Spleen (tissue), 11 donors: ENCODE measurements around the gene MMP1. TPM values are rescaled to one million over a fixed set of nuclear protein-coding genes. Genes with fewer than 3 reads are reported as not detected.

Experiments used
- DNase-seq: peaks from one replicate; pipeline ENCODE4 v3.0.0-alpha.2; 2020
- H3K27ac ChIP-seq, 8 donors: fragments of 200-600 bp; sonication (generic) in 7 of 8; 1 replicate in 4 of 8; 2 replicates in 4 of 8; pipeline versions ENCODE4 v1.5.0 to v1.8.0; 2016 to 2021; ENCODE audit warnings: inconsistent platforms in 4 of 8, mild to moderate bottlenecking in 4 of 8, moderate library complexity in 1 of 8
- H3K27me3 ChIP-seq, 7 donors: fragments of 200-600 bp; sonication (generic) in 6 of 7; replicated peaks in 1 of 7; 1 replicate in 4 of 7; 2 replicates in 3 of 7; pipeline versions ENCODE4 v1.5.0 to v1.8.0; 2016 to 2021; ENCODE audit warnings: inconsistent platforms in 3 of 7, mild to moderate bottlenecking in 1 of 7
- H3K36me3 ChIP-seq, 6 donors: fragments of 200-600 bp; sonication (generic) in 5 of 6; 1 replicate in 4 of 6; 2 replicates in 2 of 6; pipeline versions ENCODE4 v1.5.0 to v1.8.0; 2016 to 2021; ENCODE audit warnings: inconsistent platforms in 2 of 6
- H3K4me1 ChIP-seq, 6 donors: fragments of 200-600 bp; sonication (generic) in 5 of 6; 1 replicate in 3 of 6; 2 replicates in 3 of 6; pipeline versions ENCODE4 v1.5.0 to v1.8.0; 2016 to 2021; ENCODE audit warnings: inconsistent platforms in 3 of 6
- H3K4me3 ChIP-seq, 8 donors: fragments of 200-600 bp; sonication (generic) in 7 of 8; 1 replicate in 4 of 8; 2 replicates in 4 of 8; pipeline versions ENCODE4 v1.5.0 to v1.8.0; 2016 to 2021; ENCODE audit warnings: inconsistent platforms in 4 of 8, mild to moderate bottlenecking in 4 of 8, moderate library complexity in 2 of 8
- H3K9me3 ChIP-seq, 8 donors: fragments of 200-600 bp; sonication (generic) in 7 of 8; 1 replicate in 4 of 8; 2 replicates in 4 of 8; pipeline versions ENCODE4 v1.5.0 to v1.8.0; 2016 to 2021; ENCODE audit warnings: inconsistent platforms in 4 of 8
- POLR2A ChIP-seq, 3 donors: fragments of 450-650 bp; IDR thresholded peaks; one replicate each; pipeline ENCODE4 v1.5.1; 2017; ENCODE audit warnings: antibody characterized with exemption in 3 of 3, mild to moderate bottlenecking in 1 of 3
- POLR2AphosphoS5 ChIP-seq, 3 donors: sonication (generic); formaldehyde crosslinking; IDR thresholded peaks; one replicate each; pipeline ENCODE4 v1.5.1; 2017; ENCODE audit warnings: antibody characterized with exemption in 3 of 3
- WGBS, 5 donors: extraction: QIAGEN DNeasy Blood & Tissue Kit in 3 of 5; methylation state at CpG; one replicate each; pipeline versions ENCODE4 v1.1.5 to v1.1.7; 2013 to 2018; 5-methylcytosine and 5-hydroxymethylcytosine counted together
- intact Hi-C: fragments of 100-400 bp; cut with DNase I; formaldehyde crosslinking; loops from one replicate; pipeline ENCODE4 v1.15.0; 2023; ENCODE audit warnings: low total_unique reads
- polyA plus RNA-seq, 3 donors: library from polyadenylated mRNA; stranded (reverse); fragments of 200-250 nt; gene quantifications; one replicate each; pipeline ENCODE4 v1.2.1, GENCODE V29; 2013
- total RNA-seq, 7 donors: library from RNA; depleted of rRNA in 3 of 7; stranded (reverse); fragments of >200 nt in 3 of 7; fragmentation: NEBNext Ultra II Directional in 4 of 7; extraction: Animal tissue kit (Norgen Biotek cat#: 25700) in 4 of 7; gene quantifications; one replicate each; pipeline versions ENCODE4 v1.1.0 to v1.2.1, GENCODE V29; 2016 to 2021
- TF ChIP-seq, protein P1 (sequence below), 11 experiments: fragments of 200-600 bp in 7 of 11; fragments of 450-650 bp in 4 of 11; sonication (generic) in 4 of 11; IDR thresholded peaks in 8 of 11; conservative IDR thresholded peaks in 3 of 11; 1 replicate in 7 of 11; 2 replicates in 4 of 11; pipeline versions ENCODE4 v1.4.0 to v1.8.0; 2016 to 2021; ENCODE audit warnings: antibody characterized with exemption in 11 of 11, inconsistent platforms in 4 of 11, mild to moderate bottlenecking in 1 of 11
- donor health status: healthy with polysubstance abuse.
- donor health status: DM: no; HTN: no; CAD: no; lungs with moderate emphysema.
- donor health status: DM: no; HTN: no; CAD: no.
- donor health status: Bipolar disorder and iron deficiency.
- donor health status: healthy.
- donor health status: DM: no; HTN: no; CAD: no.
- donor health status: DM: yes; HTN: yes; CAD: no.

MMP1 gene
- total and polyA plus RNA-seq, 10 donors, result 1.00 to 8.8 (median 2.3) TPM

DNA sequence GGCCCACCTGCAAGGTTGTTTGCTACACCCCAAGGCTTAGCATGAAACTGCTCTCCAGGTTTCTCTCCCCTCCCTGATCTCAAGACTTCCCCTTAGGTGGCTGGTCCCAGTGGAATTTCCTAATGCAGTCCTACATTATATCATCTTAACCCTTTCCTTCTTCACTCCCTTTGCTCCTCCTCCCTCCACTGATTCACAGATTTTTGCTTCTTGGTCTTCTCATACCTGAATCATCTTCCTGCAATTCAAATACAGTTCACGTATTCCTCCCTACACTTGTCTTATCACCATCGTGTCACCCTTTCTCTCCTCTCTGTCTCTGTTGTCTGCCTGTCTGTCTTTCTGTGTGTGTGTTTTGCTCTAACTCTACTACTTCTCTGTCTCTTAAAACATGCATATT, 34.5 kb downstream of the MMP1 start:
- no peaks in the 10 kb centered on the region for H3K4me1 ChIP-seq
- H3K9me3 ChIP-seq, result no peaks in the 10 kb centered on the region
- no peaks in the 10 kb centered on the region for H3K36me3 ChIP-seq
- 74 to 91% (median 84%) methylated on average over 2 of the region's 2 CpGs for WGBS, 5 donors
- H3K4me3 ChIP-seq, result no peak overlapping the region
- H3K27me3 ChIP-seq, result peaks cover 0 to 6% (median 0%) of the 10 kb centered on the region in 7 donors
- H3K27ac ChIP-seq, result no peak overlapping the region
- DNase-seq, result no peak
- no peak for TF ChIP-seq POLR2A (IDR thresholded peaks at IDR 0.05)
- intact Hi-C loops, result no loop called here

DNA sequence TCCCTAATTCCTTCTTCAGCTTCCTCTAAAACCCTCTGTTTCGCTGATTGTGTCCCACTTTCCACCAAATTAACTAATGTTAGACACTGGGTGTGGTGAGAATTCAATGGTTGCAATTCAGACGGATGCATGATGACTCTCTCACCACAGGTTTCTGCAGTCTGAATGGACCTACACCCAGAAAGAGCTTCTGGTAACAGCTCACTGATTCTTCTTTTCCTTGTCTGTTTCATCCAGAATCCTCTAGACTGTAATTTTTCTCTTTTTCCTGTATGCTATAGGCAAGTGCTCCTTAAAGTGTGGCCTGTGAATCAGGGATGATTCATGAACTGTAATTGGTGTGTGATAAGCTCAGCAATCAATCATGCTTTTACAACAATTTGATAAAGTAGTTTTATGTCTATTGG, 35.6 kb downstream of the MMP1 start:
- Histone ChIP-seq H3K4me1 (peaks cover 0 to 9% (median 3%) of the 10 kb centered on the region in 6 donors), H3K4me3 (no peak overlapping the region), H3K27me3 (peaks cover 0 to 6% (median 0%) of the 10 kb centered on the region in 7 donors), H3K36me3 (no peaks in the 10 kb centered on the region), H3K9me3 (no peaks in the 10 kb centered on the region), H3K27ac (no peak overlapping the region)
- 54 to 79% (median 58%) methylated on average over 2 of the region's 2 CpGs for WGBS, 5 donors
- no peak for TF ChIP-seq POLR2AphosphoS5 (IDR thresholded peaks at IDR 0.05)
- TF ChIP-seq POLR2A (IDR thresholded peaks at IDR 0.05), result no peak
- TF ChIP-seq, protein P1, sequence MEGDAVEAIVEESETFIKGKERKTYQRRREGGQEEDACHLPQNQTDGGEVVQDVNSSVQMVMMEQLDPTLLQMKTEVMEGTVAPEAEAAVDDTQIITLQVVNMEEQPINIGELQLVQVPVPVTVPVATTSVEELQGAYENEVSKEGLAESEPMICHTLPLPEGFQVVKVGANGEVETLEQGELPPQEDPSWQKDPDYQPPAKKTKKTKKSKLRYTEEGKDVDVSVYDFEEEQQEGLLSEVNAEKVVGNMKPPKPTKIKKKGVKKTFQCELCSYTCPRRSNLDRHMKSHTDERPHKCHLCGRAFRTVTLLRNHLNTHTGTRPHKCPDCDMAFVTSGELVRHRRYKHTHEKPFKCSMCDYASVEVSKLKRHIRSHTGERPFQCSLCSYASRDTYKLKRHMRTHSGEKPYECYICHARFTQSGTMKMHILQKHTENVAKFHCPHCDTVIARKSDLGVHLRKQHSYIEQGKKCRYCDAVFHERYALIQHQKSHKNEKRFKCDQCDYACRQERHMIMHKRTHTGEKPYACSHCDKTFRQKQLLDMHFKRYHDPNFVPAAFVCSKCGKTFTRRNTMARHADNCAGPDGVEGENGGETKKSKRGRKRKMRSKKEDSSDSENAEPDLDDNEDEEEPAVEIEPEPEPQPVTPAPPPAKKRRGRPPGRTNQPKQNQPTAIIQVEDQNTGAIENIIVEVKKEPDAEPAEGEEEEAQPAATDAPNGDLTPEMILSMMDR (IDR thresholded peaks at IDR 0.05 in 8 of 11, conservative IDR thresholded peaks at IDR 0.05 in 3 of 11), result no peak
- intact Hi-C loops, result no loop called here
- no peak for DNase-seq

DNA sequence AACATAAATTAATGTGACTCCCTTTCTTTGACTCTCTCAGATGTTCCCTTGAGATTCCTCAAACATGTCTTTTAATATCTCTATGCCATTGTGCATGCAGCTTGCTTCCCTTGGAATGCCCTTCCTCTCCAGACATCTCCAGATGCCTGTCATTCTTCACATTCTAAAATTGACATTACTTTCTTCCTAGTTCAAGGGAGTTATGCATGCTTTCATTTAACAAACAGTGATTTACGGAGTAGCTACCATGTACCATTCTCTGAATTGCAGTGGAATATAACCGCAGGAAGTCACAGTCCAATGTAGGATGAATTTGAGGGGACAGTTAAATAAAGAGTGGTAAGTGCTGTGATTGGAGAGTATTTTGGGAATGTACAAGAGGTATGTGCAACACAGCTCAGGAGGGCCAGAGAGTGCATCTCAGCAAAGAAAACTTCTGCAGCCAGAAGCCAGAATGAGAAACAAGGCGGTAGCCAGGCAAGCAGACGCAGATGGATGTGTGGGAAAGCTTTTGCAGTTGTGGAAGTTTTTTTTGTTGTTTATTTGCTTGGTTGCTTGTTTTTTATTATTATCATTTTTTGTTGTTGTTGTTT, 36.2 kb downstream of the MMP1 start:
- WGBS, 5 donors, result 73 to 89% (median 83%) methylated on average over 4 of the region's 4 CpGs
- Histone ChIP-seq H3K4me3 (no peak overlapping the region), H3K9me3 (no peaks in the 10 kb centered on the region), H3K36me3 (no peaks in the 10 kb centered on the region), H3K27ac (no peak overlapping the region), H3K4me1 (peaks cover 0 to 9% (median 3%) of the 10 kb centered on the region in 6 donors), H3K27me3 (peaks cover 0 to 6% (median 0%) of the 10 kb centered on the region in 7 donors)
- TF ChIP-seq, protein P1 (IDR thresholded peaks at IDR 0.05 in 8 of 11, conservative IDR thresholded peaks at IDR 0.05 in 3 of 11), result no peak
- no peak for TF ChIP-seq POLR2A (IDR thresholded peaks at IDR 0.05)
- no peak for TF ChIP-seq POLR2AphosphoS5 (IDR thresholded peaks at IDR 0.05)
- intact Hi-C loops, result no loop called here
- DNase-seq, result no peak

DNA sequence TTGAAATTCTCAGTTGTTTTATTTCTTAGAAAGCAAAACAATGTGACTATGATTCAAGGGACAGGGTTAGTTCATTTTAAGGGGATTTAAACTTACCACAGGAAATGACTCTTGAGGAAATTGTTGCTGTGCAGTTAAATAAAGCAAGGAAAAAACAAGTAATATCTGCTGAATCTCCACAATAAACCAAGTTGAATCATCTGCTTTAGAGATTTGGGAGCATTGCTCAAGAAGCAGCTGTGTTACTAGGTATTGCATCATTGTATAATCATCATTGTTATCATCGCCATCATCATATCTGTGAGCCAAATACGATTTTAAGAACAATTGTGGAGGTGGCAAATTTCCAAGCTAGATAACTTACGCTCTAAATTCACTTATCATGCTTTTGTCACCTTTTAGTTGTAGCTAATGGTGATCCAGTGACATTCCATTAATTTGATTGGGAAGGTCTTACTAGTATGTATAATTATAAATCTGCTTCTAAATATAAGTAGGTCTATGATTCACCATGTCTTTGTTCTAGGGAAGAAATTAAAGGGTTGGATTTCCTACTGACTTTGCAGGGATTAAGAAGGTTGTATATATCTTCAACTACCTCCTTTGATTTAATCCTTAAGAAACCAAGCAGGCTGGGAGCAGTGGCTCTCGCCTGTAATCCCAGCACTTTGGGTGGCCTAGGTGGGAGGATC, 37.5 kb downstream of the MMP1 start:
- 46 to 61% (median 52%) methylated on average over 4 of the region's 4 CpGs for WGBS, 5 donors
- TF ChIP-seq POLR2A (IDR thresholded peaks at IDR 0.05) (no peak), POLR2AphosphoS5 (IDR thresholded peaks at IDR 0.05) (no peak)
- TF ChIP-seq, protein P1 (IDR thresholded peaks at IDR 0.05 in 8 of 11, conservative IDR thresholded peaks at IDR 0.05 in 3 of 11), result no peak
- H3K4me1 ChIP-seq, result peaks cover 0 to 9% (median 3%) of the 10 kb centered on the region in 6 donors
- no peak overlapping the region for H3K27ac ChIP-seq
- H3K27me3 ChIP-seq, result peaks cover 0 to 10% (median 0%) of the 10 kb centered on the region in 7 donors
- intact Hi-C loops, result no loop called here
- H3K36me3 ChIP-seq, result no peaks in the 10 kb centered on the region
- H3K4me3 ChIP-seq, result no peak overlapping the region
- H3K9me3 ChIP-seq, result no peaks in the 10 kb centered on the region
- no peak for DNase-seq
